OCI-LY3 (cell line): ENCODE data around the gene RIMKLA.

Experiments
- EZH2phosphoT487 ChIP-seq: fragments of 200-600 bp; shearing (Covaris generic); IDR thresholded peaks from 2 replicates; pipeline ENCODE4 v1.6.1; 2018; ENCODE audit warnings: antibody characterized with exemption, mixed run types, low read depth
- TF ChIP-seq, protein P1 (sequence below): fragments of 200-600, 300-600 bp; sonication (generic); IDR thresholded peaks from 2 replicates; pipeline ENCODE4 v1.5.1; 2014; ENCODE audit warnings: antibody characterized with exemption, low read length, low read depth

DNA sequence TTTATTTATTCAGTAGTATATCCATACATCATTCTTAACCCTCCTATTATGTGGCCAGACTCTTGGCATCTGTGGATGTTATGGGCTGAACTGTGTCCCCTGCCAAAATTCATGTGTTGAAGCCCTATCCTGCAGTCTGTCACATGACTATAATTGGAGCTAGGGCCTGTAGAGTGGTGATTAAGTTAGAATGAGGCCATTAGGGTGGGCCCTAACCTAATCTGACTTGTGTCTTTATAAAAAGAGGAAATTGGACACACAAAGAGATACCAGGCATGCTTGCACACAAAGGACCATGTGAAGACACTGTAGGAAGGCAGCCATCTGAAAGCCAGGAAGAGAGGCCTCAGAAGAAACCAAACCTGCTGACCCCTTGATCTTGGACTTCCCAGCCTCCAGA, 68.7 kb downstream of the RIMKLA start:
- no peak for TF ChIP-seq EZH2phosphoT487
- TF ChIP-seq, protein P1, sequence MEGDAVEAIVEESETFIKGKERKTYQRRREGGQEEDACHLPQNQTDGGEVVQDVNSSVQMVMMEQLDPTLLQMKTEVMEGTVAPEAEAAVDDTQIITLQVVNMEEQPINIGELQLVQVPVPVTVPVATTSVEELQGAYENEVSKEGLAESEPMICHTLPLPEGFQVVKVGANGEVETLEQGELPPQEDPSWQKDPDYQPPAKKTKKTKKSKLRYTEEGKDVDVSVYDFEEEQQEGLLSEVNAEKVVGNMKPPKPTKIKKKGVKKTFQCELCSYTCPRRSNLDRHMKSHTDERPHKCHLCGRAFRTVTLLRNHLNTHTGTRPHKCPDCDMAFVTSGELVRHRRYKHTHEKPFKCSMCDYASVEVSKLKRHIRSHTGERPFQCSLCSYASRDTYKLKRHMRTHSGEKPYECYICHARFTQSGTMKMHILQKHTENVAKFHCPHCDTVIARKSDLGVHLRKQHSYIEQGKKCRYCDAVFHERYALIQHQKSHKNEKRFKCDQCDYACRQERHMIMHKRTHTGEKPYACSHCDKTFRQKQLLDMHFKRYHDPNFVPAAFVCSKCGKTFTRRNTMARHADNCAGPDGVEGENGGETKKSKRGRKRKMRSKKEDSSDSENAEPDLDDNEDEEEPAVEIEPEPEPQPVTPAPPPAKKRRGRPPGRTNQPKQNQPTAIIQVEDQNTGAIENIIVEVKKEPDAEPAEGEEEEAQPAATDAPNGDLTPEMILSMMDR: no peak
